GM12892 (cell line): ENCODE results near the gene PROX1.

Experiments used
- DNase-seq: peaks from one replicate; pipeline ENCODE4 v3.0.0; 2011; ENCODE audit not compliant: insufficient read length
- FAIRE-seq: peaks from 2 replicates; lab custom pipeline; 2011; peaks lifted over from hg19 to GRCh38; lab: Jason Lieb, UNC
- POLR2A ChIP-seq: IDR thresholded peaks from 2 replicates; pipeline ENCODE4 v1.6.1; 2011; ENCODE audit warnings: low read depth, low read length, control low read depth
- POLR2AphosphoS5 ChIP-seq: IDR thresholded peaks from 2 replicates; pipeline ENCODE4 v1.6.1; 2011; ENCODE audit warnings: low read depth, low read length, control low read depth
- TAF1 ChIP-seq: IDR thresholded peaks from 2 replicates; pipeline ENCODE4 v1.6.1; 2011; ENCODE audit warnings: low read depth, mild to moderate bottlenecking, control low read depth, low read length, borderline replicate concordance

Gene PROX1

DNA sequence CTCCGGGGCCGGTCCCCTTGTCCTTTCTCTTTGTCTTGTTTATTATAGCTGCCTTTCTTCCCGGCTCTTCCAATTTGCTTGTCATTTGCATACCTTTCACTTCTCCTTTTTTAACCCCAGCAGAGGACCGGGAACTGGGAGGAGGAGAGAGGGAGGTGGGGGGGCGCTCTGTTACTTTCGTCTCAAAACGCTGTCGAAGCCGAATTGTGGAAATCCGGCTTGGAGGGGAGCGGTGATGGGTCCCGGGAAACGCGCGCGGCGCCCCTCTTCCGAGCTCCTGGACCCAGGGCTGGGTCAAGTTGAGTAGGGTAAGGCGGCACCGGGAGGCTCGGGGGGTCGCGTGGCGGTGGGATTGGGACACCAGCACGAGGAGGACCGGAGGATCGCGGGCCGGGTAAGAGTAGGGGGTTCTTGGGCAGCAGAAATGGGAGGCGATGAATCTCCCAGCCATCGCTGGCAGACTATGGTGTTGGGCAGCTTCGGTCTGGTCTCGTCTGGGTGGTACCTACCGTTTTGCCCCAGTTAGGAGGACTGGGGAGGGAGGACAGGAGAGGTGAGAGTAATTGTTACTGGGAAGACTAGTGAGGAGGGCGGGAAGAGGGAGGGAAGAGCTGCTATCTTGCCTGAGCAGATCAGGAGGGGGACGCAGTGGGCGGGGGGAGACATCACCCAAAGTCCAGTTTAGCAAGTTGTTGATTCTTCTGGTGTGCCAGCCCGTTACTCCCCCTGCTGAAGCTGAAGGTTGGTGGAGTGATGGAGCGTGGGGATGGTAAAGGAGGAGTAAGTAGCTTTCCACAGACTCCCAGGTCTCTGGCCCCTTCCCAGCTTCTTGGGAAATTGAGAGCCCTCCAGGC lies 1.5 kb downstream of the PROX1 start:
- FAIRE-seq (no peak), DNase-seq (no peak)
- no peak for TF ChIP-seq POLR2A
- no peak for TF ChIP-seq TAF1
- TF ChIP-seq POLR2AphosphoS5, result no peak

DNA sequence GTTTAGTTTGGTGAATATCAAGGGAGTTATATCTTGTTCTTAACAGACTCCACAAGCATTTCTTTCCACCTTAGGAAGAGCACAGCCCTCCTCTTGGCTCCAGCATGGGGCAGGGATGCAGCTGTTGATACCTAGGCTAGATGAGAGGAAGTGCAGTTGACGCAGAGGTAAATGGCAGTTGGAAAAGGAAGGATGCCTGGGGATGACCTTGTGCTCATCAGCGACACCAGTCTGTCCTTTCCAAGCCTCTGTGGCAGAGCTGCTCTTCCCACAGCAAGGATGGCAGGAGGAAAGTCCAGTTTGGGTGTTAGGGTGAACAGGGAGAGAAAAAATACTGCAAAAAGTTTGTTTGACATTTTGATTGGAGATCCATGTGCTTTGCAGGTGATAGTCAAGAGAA lies 6.2 kb downstream of the PROX1 start:
- no peak for DNase-seq
- no peak for TF ChIP-seq POLR2A
- no peak for TF ChIP-seq POLR2AphosphoS5
- no peak for TF ChIP-seq TAF1
- no peak for FAIRE-seq

DNA sequence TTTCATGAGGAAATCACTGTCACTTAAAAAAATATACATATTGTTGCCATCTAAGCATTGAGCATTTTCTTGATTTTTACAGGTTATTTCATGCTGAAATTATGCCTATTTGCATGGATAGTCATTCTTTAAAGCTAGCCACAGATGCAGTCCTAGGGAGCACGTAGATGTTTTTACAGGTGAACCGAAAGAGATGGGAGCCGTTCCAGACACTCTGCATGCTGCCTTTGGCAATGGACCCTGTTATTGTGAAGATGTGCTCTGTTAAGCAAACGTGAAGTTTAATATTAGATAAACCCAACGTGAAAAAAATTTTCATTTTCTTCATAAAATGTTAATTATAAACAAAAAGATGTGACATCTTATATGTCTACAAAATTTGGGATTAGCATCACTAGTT lies 7.1 kb downstream of the PROX1 start:
- no peak for TF ChIP-seq POLR2AphosphoS5
- FAIRE-seq, result no peak

DNA sequence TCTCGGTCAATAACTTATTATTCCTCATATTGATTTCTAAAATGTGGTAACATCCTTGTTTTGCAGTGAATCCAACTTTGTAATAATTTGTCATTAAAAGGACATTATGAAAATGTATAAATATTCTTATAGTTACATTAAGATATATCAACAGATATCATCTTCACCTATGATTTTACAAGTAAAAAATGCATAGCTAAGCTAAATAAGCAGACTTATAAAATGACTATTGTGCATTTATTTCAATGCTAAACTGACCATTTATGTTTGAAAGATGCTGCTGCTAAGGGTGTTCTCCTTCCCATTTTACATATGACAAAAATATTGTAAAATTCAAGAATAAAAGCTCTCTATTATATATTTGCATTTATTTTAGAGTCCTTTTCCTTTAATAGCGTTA lies 7.8 kb downstream of the PROX1 start:
- FAIRE-seq (no peak), DNase-seq (no peak)
- TF ChIP-seq POLR2A (no peak), POLR2AphosphoS5 (no peak), TAF1 (no peak)

More for the DNA sequence above, 7.1 kb downstream of the PROX1 start:
- no peak for DNase-seq

DNA sequence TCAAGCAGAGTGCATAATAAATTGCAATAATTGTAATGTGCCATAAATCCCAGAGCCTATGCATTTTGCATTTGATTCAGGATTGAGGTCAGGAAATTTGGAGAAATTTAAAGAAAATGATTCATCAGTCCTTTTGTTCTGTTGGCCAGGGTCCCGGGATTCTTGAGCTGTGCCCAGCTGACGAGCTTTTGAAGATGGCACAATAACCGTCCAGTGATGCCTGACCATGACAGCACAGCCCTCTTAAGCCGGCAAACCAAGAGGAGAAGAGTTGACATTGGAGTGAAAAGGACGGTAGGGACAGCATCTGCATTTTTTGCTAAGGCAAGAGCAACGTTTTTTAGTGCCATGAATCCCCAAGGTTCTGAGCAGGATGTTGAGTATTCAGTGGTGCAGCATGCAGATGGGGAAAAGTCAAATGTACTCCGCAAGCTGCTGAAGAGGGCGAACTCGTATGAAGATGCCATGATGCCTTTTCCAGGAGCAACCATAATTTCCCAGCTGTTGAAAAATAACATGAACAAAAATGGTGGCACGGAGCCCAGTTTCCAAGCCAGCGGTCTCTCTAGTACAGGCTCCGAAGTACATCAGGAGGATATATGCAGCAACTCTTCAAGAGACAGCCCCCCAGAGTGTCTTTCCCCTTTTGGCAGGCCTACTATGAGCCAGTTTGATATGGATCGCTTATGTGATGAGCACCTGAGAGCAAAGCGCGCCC lies 8.7 kb downstream of the PROX1 start:
- TF ChIP-seq TAF1 (no peak), POLR2AphosphoS5 (no peak)
- no peak for DNase-seq
- no peak for FAIRE-seq

DNA sequence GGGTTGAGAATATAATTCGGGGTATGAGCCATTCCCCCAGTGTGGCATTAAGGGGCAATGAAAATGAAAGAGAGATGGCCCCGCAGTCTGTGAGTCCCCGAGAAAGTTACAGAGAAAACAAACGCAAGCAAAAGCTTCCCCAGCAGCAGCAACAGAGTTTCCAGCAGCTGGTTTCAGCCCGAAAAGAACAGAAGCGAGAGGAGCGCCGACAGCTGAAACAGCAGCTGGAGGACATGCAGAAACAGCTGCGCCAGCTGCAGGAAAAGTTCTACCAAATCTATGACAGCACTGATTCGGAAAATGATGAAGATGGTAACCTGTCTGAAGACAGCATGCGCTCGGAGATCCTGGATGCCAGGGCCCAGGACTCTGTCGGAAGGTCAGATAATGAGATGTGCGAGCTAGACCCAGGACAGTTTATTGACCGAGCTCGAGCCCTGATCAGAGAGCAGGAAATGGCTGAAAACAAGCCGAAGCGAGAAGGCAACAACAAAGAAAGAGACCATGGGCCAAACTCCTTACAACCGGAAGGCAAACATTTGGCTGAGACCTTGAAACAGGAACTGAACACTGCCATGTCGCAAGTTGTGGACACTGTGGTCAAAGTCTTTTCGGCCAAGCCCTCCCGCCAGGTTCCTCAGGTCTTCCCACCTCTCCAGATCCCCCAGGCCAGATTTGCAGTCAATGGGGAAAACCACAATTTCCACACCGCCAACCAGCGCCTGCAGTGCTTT lies 9.4 kb downstream of the PROX1 start:
- no peak for TF ChIP-seq POLR2AphosphoS5
- TF ChIP-seq POLR2A, result no peak
- TF ChIP-seq TAF1, result no peak
- FAIRE-seq, result no peak
- DNase-seq, result no peak

DNA sequence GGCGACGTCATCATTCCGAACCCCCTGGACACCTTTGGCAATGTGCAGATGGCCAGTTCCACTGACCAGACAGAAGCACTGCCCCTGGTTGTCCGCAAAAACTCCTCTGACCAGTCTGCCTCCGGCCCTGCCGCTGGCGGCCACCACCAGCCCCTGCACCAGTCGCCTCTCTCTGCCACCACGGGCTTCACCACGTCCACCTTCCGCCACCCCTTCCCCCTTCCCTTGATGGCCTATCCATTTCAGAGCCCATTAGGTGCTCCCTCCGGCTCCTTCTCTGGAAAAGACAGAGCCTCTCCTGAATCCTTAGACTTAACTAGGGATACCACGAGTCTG lies 10.0 kb downstream of the PROX1 start:
- TF ChIP-seq POLR2A (no peak), TAF1 (no peak), POLR2AphosphoS5 (no peak)
- DNase-seq, result no peak
- no peak for FAIRE-seq

DNA sequence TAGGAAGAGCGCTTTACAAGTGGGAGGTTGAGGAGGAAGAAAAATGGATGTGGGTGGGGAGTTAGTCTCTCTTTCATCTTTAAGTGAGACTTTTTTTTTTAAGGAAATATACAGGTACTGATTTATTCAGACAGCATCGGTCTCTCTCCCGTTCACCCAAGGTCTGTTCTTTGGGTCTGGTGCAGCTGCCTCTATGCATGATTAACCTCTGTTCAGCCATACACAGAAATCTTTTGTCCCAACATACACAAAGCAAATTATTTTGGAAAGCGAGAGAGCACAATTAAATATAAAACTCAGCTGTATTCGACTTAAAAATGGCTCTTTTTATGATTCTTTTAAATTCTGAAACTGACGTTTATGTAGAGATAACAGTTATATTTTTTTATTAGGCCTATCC lies 11.0 kb downstream of the PROX1 start:
- DNase-seq (no peak), FAIRE-seq (no peak)
- TF ChIP-seq POLR2A (no peak), TAF1 (no peak), POLR2AphosphoS5 (no peak)

DNA sequence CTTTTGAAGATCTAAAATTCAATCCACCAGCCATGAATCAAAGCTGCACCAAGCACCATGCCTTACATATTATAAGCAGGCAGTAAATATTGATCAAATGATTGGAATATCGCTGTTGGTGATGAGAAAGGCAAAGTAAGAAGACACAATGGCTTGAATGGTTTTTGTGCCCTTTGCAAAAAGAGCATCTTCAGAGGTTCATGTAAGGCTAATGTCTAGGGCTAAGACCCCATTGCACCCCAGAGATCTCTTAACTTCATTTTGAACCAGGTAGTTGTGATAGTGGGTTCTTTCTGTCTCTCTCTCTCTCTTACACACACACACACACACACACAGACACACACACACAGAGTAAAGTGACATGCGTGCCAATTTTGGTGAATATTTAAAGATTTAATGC lies 12.0 kb downstream of the PROX1 start:
- DNase-seq (no peak), FAIRE-seq (no peak)
- TF ChIP-seq POLR2A, result no peak
- TF ChIP-seq POLR2AphosphoS5, result no peak
- TF ChIP-seq TAF1, result no peak

DNA sequence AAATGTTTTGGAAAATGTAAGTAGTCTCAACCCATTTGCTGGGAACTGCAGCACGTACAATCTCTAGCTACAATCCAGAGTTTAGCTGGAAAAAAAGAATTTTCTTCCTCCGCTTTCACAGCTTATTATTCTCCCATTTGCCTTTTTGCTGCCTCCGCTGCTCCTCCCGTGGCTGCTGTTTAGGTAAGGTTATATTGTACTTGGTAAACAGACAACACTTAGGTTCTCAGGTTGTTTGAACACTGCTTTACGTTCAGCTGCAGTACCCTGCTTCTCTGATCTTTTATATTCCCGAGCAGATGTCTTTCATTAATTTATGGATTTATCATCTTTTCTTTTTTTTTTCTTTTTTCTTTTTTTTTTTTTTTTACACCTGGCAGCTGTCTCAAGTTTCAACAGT lies 14.3 kb downstream of the PROX1 start:
- FAIRE-seq (no peak), DNase-seq (no peak)
- TF ChIP-seq TAF1, result no peak
- TF ChIP-seq POLR2A, result no peak
- no peak for TF ChIP-seq POLR2AphosphoS5

DNA sequence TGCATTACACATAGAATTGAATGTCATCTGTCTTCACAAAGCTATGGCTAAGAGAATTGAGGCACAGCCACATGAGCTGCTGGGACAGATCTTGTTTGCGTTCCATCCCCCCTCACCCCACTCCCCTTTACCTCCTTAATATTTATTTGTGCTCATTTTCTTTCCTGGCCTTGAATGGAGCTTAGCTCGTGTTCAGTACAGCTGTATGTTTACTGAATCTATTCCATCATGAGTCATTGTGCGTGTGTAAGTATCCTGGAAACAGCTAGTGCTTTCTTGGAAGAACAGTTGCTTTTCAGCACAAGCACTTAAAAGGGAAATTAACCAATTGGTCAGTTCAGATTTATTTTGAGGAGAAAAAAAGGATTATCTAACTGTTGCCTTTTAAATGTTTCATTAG lies 14.7 kb downstream of the PROX1 start:
- DNase-seq (no peak), FAIRE-seq (no peak)
- TF ChIP-seq TAF1 (no peak), POLR2AphosphoS5 (no peak), POLR2A (no peak)

DNA sequence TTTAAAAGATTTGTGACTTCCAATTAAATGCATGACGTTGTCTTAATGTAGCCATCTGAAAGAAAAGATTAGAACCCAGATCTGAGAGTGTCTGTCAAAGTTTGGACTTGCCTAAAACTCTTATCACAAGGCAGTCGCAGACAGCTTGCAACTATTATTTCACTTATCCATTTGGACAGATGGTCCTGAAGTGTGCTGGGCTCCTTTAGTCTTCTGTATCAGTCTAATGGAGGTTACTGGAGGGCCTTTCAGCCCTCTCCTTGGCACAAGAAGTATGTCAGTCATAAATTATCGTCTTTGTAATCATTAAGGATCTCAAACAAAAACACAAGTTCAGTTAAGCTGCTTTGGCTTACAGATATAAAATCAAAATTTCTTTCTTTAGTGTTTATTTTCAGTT lies 15.5 kb downstream of the PROX1 start:
- TF ChIP-seq TAF1, result no peak
- TF ChIP-seq POLR2AphosphoS5, result no peak
- no peak for TF ChIP-seq POLR2A
- DNase-seq (no peak), FAIRE-seq (no peak)
